GM10847 (cell line): ENCODE results near the gene SLC44A2.

Experiments used
- POLR2A ChIP-seq: IDR thresholded peaks from 2 replicates; pipeline ENCODE4 v1.6.1; 2011; ENCODE audit not compliant: insufficient read length; ENCODE audit errors: extremely low read depth

Gene SLC44A2

DNA sequence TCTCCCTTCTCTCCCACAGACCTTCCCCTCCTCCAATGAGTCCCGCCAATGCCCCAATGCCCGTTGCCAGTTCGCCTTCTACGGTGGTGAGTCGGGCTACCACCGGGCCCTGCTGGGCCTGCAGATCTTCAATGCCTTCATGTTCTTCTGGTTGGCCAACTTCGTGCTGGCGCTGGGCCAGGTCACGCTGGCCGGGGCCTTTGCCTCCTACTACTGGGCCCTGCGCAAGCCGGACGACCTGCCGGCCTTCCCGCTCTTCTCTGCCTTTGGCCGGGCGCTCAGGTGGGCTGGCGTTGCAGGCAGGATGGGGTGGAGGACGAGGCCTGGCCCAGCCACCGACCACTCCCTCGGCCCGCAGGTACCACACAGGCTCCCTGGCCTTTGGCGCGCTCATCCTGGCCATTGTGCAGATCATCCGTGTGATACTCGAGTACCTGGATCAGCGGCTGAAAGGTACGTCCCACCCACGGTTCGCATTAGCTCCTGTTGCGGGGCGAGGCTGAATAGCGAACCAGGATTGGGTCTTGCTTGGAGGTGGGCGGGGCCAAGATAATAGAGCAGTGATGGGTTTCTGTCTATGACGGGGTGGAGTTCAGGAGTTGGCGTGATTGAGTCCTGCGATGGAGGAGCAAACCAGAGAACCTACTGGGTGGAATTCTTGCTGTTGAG, 11.1 kb downstream of the SLC44A2 start:
- TF ChIP-seq POLR2A = no peak

DNA sequence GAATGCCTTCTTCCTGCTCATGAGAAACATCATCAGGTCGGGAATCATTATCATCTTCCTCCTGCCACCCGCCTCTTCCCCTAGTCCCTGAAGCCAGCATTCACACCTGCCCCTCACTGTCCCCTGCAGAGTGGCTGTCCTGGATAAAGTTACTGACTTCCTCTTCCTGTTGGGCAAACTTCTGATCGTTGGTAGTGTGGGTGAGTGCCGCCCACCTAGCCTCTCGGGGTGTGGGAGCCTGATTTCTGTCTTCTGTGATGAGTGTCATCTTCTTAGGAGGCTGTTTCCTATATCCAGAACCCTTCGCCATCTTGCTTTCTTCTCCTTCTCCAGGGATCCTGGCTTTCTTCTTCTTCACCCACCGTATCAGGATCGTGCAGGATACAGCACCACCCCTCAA, 12.5 kb downstream of the SLC44A2 start:
- no peak for TF ChIP-seq POLR2A

- TF ChIP-seq POLR2A = no peak
Observed at GRCh38 chr19:10639836-10640235, 14.5 kb downstream of the SLC44A2 start.

DNA sequence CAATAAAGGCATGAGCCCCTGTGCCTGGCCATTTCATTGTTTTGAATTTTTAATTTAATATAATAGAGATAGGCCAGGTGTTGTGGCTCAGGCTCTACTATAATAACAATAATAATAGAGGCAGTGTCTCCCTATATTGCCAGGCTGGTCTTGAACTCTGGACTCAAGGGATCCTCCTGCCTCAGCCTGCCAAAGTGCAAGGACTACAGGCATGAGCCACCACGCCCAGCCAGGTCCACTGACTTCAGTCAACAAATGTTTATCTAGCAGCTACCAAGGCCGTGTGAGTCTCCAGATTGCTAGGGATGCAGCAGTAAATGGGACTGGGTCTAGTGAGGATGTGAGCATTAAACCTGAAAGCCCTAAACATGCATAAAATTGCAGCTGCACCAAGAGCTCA, 15.0 kb downstream of the SLC44A2 start:
- no peak for TF ChIP-seq POLR2A

GRCh38 chr19:10641248-10641647, 15.9 kb downstream of the SLC44A2 start:
- no peak for TF ChIP-seq POLR2A

DNA sequence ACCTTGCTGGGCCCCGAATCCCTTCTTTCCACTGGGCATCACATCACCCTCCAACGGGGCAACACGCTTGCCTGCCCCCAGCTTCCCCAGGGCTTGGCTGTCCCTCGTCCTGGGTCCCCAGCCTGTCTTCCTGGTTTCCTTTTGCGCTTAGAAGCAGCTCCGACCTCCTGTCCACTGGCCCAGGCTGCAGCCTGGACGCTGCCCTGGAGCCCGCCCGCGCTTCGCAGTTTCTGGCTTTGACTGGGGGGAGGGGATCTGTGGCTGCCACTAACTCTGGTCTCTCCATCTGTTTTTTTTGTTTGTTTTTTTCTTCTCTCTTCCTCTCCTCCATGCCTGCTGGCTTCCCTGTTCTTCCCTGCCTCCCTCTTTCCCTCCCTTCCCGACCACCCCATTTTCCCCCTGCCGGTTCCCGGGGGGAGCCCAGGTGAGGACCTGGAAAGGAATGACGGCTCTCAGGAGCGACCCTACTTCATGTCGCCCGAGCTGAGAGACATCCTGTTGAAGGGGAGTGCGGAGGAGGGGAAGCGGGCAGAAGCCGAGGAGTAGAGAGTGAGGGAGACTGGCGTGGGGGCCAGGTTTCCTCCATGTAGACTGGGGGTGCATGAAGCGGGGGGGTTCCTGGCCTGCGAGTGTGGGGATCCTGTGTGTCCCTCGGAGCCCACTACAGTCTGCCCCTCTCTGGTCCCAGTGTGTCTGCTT, 17.3 kb downstream of the SLC44A2 start:
- no peak for TF ChIP-seq POLR2A

DNA sequence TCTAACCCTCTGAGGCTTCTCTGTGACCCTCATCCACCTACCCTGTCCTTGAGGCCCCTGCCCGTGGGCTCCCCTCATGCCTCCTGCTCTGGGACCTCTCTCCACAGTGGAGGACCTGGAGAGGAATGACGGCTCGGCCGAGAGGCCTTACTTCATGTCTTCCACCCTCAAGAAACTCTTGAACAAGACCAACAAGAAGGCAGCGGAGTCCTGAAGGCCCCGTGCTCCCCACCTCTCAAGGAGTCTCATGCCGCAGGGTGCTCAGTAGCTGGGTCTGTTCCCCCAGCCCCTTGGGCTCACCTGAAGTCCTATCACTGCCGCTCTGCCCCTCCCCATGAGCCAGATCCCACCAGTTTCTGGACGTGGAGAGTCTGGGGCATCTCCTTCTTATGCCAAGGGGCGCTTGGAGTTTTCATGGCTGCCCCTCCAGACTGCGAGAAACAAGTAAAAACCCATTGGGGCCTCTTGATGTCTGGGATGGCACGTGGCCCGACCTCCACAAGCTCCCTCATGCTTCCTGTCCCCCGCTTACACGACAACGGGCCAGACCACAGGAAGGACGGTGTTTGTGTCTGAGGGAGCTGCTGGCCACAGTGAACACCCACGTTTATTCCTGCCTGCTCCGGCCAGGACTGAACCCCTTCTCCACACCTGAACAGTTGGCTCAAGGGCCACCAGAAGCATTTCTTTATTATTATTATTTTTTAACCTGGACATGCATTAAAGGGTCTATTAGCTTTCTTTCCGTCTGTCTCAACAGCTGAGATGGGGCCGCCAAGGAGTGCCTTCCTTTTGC, 18.0 kb downstream of the SLC44A2 start:
- no peak for TF ChIP-seq POLR2A

DNA sequence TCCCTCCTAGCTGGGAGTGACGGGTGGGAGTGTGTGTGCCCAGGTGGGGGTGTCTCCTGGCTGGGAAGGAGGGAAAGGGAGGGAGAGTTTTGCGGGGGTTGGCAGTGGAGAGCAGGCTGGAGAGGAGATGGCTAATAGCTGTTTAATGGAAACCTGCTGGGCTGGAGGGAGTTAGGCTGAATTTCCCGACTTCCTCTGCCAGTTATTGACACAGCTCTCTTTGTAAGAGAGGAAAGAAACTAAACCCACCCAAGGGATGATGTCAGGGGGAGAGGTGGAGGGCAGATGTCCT, 18.6 kb downstream of the SLC44A2 start:
- no peak for TF ChIP-seq POLR2A

- no peak for TF ChIP-seq POLR2A
Observed at GRCh38 chr19:10644260-10645007, 19.1 kb downstream of the SLC44A2 start.

DNA sequence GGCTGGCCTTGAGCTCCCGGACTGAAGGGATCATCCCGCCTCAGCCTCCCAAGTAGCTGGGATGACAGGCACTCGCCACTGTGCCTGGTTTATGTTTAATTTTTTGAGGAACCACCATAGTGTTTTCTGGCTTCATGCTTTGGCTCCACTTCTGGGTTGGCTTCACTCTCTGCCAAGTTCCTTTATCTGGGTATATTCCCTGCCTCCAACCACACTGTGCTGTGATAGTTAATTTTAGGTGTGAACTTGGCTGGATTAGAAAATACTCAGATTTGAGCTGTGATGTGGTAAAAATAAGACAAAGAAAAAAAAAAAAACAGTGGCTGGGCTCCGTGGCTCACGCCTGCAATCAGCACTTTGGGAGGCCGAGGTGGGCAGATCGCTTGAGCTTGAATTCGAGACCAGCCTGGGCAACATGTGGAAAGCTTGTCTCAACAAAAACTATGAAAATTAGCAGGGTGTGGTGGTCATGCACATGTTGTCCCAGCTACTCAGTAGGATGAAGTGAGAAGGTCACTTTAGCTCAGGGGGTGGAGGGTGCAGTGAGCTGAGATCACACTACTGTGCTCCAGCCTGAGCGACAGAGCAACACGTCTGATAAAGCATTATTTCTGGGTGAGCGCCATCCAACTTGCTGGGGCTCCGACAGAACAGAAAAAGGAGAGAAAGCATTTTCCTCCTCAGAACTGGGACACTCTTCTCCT, 21.3 kb downstream of the SLC44A2 start:
- TF ChIP-seq POLR2A = no peak

GRCh38 chr19:10648360-10648759, 23.0 kb downstream of the SLC44A2 start:
- no peak for TF ChIP-seq POLR2A

- no peak for TF ChIP-seq POLR2A
Observed at GRCh38 chr19:10651851-10652250, 26.5 kb downstream of the SLC44A2 start.

DNA sequence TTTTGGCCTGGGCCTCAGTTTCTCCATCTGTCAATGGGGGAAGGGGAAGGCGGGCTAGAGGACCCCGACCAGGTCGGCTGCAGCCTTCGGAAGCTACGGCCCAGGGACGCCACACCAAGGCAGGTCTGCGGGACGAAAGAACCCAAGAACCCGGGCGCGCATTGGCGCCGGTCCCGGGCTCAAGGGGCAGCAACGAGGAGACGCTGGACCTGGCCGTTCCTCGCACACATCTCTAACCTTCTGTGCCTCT, 28.1 kb downstream of the SLC44A2 start:
- no peak for TF ChIP-seq POLR2A

DNA sequence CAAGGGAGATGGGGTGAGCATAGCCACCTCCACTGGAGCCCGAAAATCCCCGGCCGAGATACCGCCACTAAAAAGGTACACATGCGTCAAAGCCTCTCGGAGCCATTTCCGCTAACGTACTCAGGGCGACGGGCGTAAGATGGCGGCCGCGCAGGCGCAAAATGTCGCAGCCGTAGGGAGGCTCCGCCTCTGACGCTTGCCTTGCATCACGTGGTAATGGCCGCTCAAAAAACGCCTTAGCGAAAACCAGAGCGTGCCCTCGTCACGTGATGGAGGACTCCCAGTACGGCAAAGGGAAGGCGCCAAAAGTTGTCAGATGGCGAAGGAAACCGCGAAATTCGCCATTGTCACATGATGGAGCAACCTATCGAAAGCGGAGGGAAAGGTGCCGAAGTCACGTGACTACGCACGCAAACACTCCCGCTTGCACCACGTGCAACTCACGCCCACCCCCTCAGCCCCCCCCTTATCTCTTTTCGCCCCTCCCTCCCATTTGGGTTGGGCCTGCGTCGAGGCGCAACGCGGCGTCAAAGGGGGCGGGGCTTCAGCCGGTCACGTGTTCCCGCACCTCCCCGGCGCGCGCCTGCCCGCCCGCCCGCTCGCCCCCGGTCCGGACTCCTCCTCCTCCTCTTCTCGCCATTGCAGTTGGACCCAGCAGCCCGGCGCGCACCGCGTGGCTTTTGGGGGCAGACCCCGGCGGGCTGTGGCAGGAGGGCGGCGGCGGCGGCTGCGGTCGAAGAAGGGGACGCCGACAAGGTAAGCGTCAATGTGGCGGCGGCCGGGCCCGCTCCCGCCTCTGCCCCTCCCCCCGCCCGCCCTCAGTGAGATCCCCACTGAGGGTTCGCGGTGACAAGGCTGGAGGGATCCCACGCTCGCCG, 28.6 kb downstream of the SLC44A2 start, which contains the start of gene ILF3:
Gene ILF3 (plus strand): TSS at position 615 of the 878 bp plus-strand sequence. CDS start 16,260 bp downstream, outside the sequence.
- TF ChIP-seq POLR2A = peak; percentile 84

DNA sequence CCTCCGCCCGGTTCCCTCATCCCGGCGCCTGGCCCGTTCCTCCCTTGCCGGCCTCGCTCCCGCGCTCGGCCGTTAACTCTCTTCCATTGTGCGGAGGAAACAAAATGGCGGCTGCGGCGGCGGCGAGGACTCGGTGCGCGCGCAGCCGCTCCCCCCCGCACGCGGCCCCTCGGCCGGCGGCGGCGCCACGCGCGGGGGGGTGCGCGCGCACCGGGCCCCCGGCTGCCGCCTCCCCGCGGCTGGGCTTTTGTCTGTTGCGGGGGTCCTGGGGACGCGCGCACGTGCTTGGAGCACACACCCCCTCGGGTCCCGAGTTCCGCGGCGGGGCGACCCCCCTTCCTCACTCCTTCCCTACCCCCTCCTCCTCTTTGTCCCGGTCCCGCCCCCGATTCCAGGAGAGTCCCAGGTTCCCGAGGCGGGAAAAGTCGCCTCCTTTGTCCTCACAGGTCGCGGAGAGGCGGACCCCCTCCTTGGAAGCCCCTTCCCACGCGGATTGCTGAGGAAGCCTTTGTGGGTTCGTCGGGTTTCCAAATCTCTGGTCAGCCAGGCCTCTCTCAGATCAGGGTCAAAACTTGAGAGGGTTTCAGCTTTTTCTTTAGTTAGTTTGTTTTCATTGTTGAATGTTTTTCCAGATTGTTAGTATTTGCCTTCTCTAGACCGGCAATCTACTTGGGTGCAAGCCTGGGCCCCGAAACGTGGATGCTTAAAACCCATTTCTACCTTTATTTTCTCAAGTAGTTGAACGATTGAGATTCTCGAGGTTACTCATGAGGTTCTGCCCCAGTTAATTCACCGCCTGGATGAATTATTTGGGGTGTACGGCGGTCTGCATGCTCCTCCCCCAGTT, 29.5 kb downstream of the SLC44A2 start:
- TF ChIP-seq POLR2A = peak; percentile 24
